HepG2 (cell line): ENCODE results near the gene ADPGK. TPM values are rescaled to one million over a fixed set of nuclear protein-coding genes. Genes with fewer than 3 reads are reported as not detected.
A peak's percentile ranks its signal among the peaks of the same experiment; 100 is the strongest.

Experiments used
- DNMT1 ChIP-seq: sonication (generic); formaldehyde crosslinking; IDR thresholded peaks from 2 replicates; pipeline ENCODE4 v1.5.1; 2020; ENCODE audit warnings: mild to moderate bottlenecking, missing genetic modification reagents
- EP300 ChIP-seq, 3 experiments: sonication (generic) in 1 of 3; formaldehyde crosslinking in 1 of 3; IDR thresholded peaks; 2 replicates each; pipeline versions ENCODE4 v1.5.1 to v1.6.1; 2011 to 2020; ENCODE audit warnings: low read depth in 2 of 3, low read length in 2 of 3, borderline replicate concordance in 1 of 3, improper control_type of control experiment in 1 of 3, mild to moderate bottlenecking in 1 of 3, missing genetic modification reagents in 1 of 3, moderate library complexity in 1 of 3
- ERF ChIP-seq: IDR thresholded peaks from 2 replicates; pipeline ENCODE4 v1.6.1; 2018; ENCODE audit warnings: missing biosample characterization, missing genetic modification reagents
- NFKB2 ChIP-seq: sonication (generic); formaldehyde crosslinking; IDR thresholded peaks from 2 replicates; pipeline ENCODE4 v1.4.0; 2020; ENCODE audit warnings: missing genetic modification reagents, borderline replicate concordance
- NR2C2 ChIP-seq: sonication (generic); formaldehyde crosslinking; IDR thresholded peaks from 2 replicates; pipeline ENCODE4 v1.4.0; 2020; ENCODE audit warnings: missing genetic modification reagents, mild to moderate bottlenecking, moderate library complexity, borderline replicate concordance
- REST ChIP-seq, 2 experiments: IDR thresholded peaks; 2 replicates each; pipeline ENCODE4 v1.6.1; 2011 to 2012; ENCODE audit warnings: low read length in 2 of 2, borderline replicate concordance in 1 of 2, low read depth in 1 of 2, mild to moderate bottlenecking in 1 of 2, moderate library complexity in 1 of 2
- RNF2 ChIP-seq: fragments of 450-650 bp; conservative IDR thresholded peaks from 2 replicates; pipeline ENCODE4 v1.6.1; 2016; ENCODE audit warnings: low read depth
- SKIL ChIP-seq: sonication (generic); formaldehyde crosslinking; IDR thresholded peaks from 2 replicates; pipeline ENCODE4 v1.8.0; 2022; ENCODE audit warnings: missing genetic modification reagents, mild to moderate bottlenecking, moderate library complexity, borderline replicate concordance
- TCF12 ChIP-seq, 2 experiments: fragments of 450-650 bp in 1 of 2; sonication (generic) in 1 of 2; formaldehyde crosslinking in 1 of 2; IDR thresholded peaks; 2 replicates each; pipeline versions ENCODE4 v1.6.1 to v1.8.0; 2017 to 2022; ENCODE audit warnings: antibody characterized with exemption in 1 of 2, mild to moderate bottlenecking in 1 of 2, missing genetic modification reagents in 1 of 2, moderate library complexity in 1 of 2
- ZNF251 ChIP-seq: sonication (generic); formaldehyde crosslinking; IDR thresholded peaks from 2 replicates; pipeline ENCODE4 v1.9.0; 2021; ENCODE audit warnings: mild to moderate bottlenecking, missing genetic modification reagents
- ZSCAN21 ChIP-seq: sonication (generic); formaldehyde crosslinking; IDR thresholded peaks from 2 replicates; pipeline ENCODE4 v1.8.0; 2022; ENCODE audit warnings: mild to moderate bottlenecking, missing genetic modification reagents, moderate library complexity, borderline replicate concordance
- polyA plus RNA-seq, 8 experiments: library from polyadenylated mRNA; depleted of rRNA in 3 of 8; stranded (reverse) in 7 of 8; unstranded in 1 of 8; fragments of >200 nt; fragmentation: Illumina TruSeq in 4 of 8; extraction: Trizol in 4 of 8; gene quantifications; 2 replicates each; pipeline versions ENCODE4 v1.2.1 to v1.2.3, GENCODE V29; 2011 to 2016; ENCODE audit warnings: low read depth in 4 of 8, missing spikeins in 1 of 8, mixed read lengths in 1 of 8; ENCODE audit not compliant: insufficient read depth in 1 of 8
- total RNA-seq, 5 experiments: library from RNA; depleted of rRNA; stranded (reverse); fragments of >200 nt; fragmentation: Illumina TruSeq; extraction: Trizol; gene quantifications; 2 replicates each; pipeline ENCODE4 v1.2.3, GENCODE V29; 2016; ENCODE audit warnings: low read depth in 1 of 5
- TF ChIP-seq, protein P1 (sequence below): sonication (generic); formaldehyde crosslinking; IDR thresholded peaks from 2 replicates; pipeline ENCODE4 v1.5.1; 2020; ENCODE audit warnings: missing genetic modification reagents, mild to moderate bottlenecking, borderline replicate concordance

The ADPGK gene
- total and polyA plus RNA-seq, 2 of the 13 experiments (the other 11 are each of a cell fraction or from before 2014, with no cell fraction given), result 61.6 to 67.5 TPM

DNA sequence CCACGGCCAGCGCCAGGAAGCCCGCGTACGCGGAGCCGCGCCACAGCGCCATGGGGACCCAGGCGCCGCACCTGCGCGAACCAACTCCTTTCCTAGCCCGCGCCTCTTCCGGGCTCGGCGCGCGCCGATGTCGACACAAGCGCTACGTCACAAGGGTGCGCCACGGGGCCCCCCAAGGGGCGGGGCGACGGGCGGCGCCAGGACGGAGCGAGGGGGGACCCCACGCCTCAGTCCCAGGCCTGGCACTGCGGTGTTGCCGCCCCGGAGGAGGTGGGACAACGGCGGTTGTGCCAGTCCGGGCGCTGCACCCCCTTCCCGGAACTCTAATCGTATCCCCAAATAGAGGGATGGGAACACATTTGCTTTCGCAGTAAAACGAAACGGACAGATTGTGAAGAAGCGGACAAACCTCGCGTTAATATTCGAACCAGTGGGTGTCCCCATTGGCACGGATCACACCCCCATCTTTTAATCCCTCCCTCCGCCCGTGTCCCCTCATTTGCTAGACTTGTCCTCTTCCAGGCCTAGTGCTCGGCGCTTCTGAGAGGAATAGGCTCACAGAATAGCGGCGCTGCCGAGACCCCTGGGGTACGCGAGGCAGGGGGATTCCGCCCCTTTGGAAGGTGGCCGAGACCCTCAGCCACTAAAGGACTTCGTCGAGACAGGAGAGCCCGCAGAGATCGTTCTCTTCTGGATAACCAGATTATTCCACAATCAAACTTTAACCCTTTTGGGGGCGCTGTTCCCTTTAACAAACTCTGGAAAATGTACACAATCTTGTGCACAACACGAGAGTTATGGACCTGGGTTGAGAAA is at the start of gene ADPGK (continued):
- TF ChIP-seq, protein P1, sequence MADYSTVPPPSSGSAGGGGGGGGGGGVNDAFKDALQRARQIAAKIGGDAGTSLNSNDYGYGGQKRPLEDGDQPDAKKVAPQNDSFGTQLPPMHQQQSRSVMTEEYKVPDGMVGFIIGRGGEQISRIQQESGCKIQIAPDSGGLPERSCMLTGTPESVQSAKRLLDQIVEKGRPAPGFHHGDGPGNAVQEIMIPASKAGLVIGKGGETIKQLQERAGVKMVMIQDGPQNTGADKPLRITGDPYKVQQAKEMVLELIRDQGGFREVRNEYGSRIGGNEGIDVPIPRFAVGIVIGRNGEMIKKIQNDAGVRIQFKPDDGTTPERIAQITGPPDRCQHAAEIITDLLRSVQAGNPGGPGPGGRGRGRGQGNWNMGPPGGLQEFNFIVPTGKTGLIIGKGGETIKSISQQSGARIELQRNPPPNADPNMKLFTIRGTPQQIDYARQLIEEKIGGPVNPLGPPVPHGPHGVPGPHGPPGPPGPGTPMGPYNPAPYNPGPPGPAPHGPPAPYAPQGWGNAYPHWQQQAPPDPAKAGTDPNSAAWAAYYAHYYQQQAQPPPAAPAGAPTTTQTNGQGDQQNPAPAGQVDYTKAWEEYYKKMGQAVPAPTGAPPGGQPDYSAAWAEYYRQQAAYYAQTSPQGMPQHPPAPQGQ (CRISPR knock-in tag), result no peak
- peak; percentile 64 for TF ChIP-seq SKIL (CRISPR knock-in tag)
- no peak for TF ChIP-seq ZNF251
- peak; percentile 95 for TF ChIP-seq ERF (CRISPR knock-in tag)
- TF ChIP-seq ZSCAN21 (CRISPR knock-in tag), result peak; percentile 26; the same call in 1 of the 2 replicates
- TF ChIP-seq DNMT1 (CRISPR knock-in tag), result peak; percentile 91
- peak; percentile 49 to 63; a peak in 2 of 4 replicates for TF ChIP-seq EP300 (IDR thresholded peaks at IDR 0.05; ENCODE audit: low read depth in 2 of 2, low read length in 2 of 2)
- peak; percentile 67; the same call in 1 of the 2 replicates for TF ChIP-seq EP300 (CRISPR knock-in tag; IDR thresholded peaks at IDR 0.05; ENCODE audit: borderline replicate concordance)
- TF ChIP-seq RNF2, result 0 out of 2 replicates have a peak, but pooled peaks have one; percentile 8
- TF ChIP-seq NFKB2 (CRISPR knock-in tag), result peak; percentile 77; the same call in 1 of the 2 replicates
- no peak for TF ChIP-seq TCF12 (IDR thresholded peaks at IDR 0.05)
- TF ChIP-seq TCF12 (CRISPR knock-in tag; IDR thresholded peaks at IDR 0.05), result peak; percentile 73; the same call in 1 of the 2 replicates
- TF ChIP-seq NR2C2 (CRISPR knock-in tag), result peak; percentile 64
- peak in 1 of 2 experiments; percentile 23; a peak in 1 of 4 replicates for TF ChIP-seq REST (IDR thresholded peaks at IDR 0.05; ENCODE audit: borderline replicate concordance in 1 of 2, low read depth in 1 of 2, low read length in 2 of 2)
